ENCODE measurements around the gene CCZ1B.
"Not testable (repeated sequence)": the region's sequence is repeated elsewhere in the genome, so short reads cannot be mapped to it uniquely, and the experiment has no call there.

GRCh38 chr7:6843092-6843491 lies 17.0 kb upstream of the CCZ1B start:
- TF ChIP-seq, protein P1, sequence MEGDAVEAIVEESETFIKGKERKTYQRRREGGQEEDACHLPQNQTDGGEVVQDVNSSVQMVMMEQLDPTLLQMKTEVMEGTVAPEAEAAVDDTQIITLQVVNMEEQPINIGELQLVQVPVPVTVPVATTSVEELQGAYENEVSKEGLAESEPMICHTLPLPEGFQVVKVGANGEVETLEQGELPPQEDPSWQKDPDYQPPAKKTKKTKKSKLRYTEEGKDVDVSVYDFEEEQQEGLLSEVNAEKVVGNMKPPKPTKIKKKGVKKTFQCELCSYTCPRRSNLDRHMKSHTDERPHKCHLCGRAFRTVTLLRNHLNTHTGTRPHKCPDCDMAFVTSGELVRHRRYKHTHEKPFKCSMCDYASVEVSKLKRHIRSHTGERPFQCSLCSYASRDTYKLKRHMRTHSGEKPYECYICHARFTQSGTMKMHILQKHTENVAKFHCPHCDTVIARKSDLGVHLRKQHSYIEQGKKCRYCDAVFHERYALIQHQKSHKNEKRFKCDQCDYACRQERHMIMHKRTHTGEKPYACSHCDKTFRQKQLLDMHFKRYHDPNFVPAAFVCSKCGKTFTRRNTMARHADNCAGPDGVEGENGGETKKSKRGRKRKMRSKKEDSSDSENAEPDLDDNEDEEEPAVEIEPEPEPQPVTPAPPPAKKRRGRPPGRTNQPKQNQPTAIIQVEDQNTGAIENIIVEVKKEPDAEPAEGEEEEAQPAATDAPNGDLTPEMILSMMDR (IDR thresholded peaks at IDR 0.05) = not testable (repeated sequence)
- not testable (repeated sequence) for TF ChIP-seq POLR2A (IDR thresholded peaks at IDR 0.05)

Data from testis (tissue), 2 donors.